Measurements from ENCODE around the gene UBE2O. TPM values are rescaled to one million over a fixed set of nuclear protein-coding genes. Genes with fewer than 3 reads are reported as not detected.

UBE2O gene
- total RNA-seq, 2 experiments from 2014 or later, result 43.4 to 79.6 TPM

- TF ChIP-seq CTCF (conservative IDR thresholded peaks at IDR 0.05; ENCODE audit: low read length) (no peak), EZH2phosphoT487 (IDR thresholded peaks at IDR 0.05; ENCODE audit: borderline replicate concordance, low read depth, low read length) (no peak)
- intact Hi-C loops (cut with micrococcal nuclease; ENCODE audit: unreplicated experiment), result loop anchor here (1.0 kb wide), 1 partner anchor 283 kb away; the partner anchor contains the start of gene SRP68
- no peaks in the 10 kb centered on the region for H3K9me3 ChIP-seq (ENCODE audit: low read length)
- no peaks in the 10 kb centered on the region for H3K9me2 ChIP-seq (ENCODE audit: insufficient read depth, low read length)
- H3K79me2 ChIP-seq (ENCODE audit: insufficient read depth, low read depth, low read length), result peaks cover 27% of the 10 kb centered on the region
- BruUV-seq (replicated peaks), result no TSS peak
- H3K36me3 ChIP-seq (ENCODE audit: insufficient read depth, low read length), result peaks cover 8% of the 10 kb centered on the region; the same call in 1 of the 2 replicates
- H3K4me3 ChIP-seq (ENCODE audit: low read depth, low read length, poor library complexity, severe bottlenecking), result peak overlapping the region; percentile 91
- peak; percentile 50 for DNase-seq (ENCODE audit: low spot score)
- peak overlapping the region; percentile 99 for H3K4me2 ChIP-seq (ENCODE audit: low read length)
- peak overlapping the region; percentile 78 for H3K27ac ChIP-seq (ENCODE audit: low read depth, low read length, poor library complexity, severe bottlenecking)
- H3K4me1 ChIP-seq (ENCODE audit: insufficient read depth, low read length, poor library complexity, severe bottlenecking), result peaks cover 43% of the 10 kb centered on the region
- peak overlapping the region; percentile 96 for H2AFZ ChIP-seq (ENCODE audit: low read length)
- CTCF ChIA-PET (ENCODE audit: unreplicated experiment), result interaction anchor here (0.7 kb wide), 1 partner anchor 15 kb away, joined by 3 read pairs; no protein-coding TSS in a partner anchor
- POLR2A ChIA-PET, result interaction anchor here (0.6 to 1.7 kb wide), 11 partner anchors 9 to 839 kb away, joined by 3 to 8 read pairs (median 4); no protein-coding TSS in a partner anchor
- H4K20me1 ChIP-seq (ENCODE audit: insufficient read depth, low read length), result no peaks in the 10 kb centered on the region
These were observed 98.1 kb downstream of the UBE2O start for GRCh38 chr17:76354747-76355310.

GRCh38 chr17:76354317-76354729 lies 98.6 kb downstream of the UBE2O start:
- Histone ChIP-seq H4K20me1 (ENCODE audit: insufficient read depth, low read length) (no peaks in the 10 kb centered on the region), H2AFZ (ENCODE audit: low read length) (peak overlapping the region; percentile 96), H3K36me3 (ENCODE audit: insufficient read depth, low read length) (peaks cover 8% of the 10 kb centered on the region; the same call in 1 of the 2 replicates), H3K9me3 (ENCODE audit: low read length) (no peaks in the 10 kb centered on the region), H3K9me2 (ENCODE audit: insufficient read depth, low read length) (no peaks in the 10 kb centered on the region), H3K4me1 (ENCODE audit: insufficient read depth, low read length, poor library complexity, severe bottlenecking) (peaks cover 43% of the 10 kb centered on the region), H3K79me2 (ENCODE audit: insufficient read depth, low read depth, low read length) (peaks cover 27% of the 10 kb centered on the region), H3K4me3 (ENCODE audit: low read depth, low read length, poor library complexity, severe bottlenecking) (peak overlapping the region; percentile 91), H3K4me2 (ENCODE audit: low read length) (peak overlapping the region; percentile 99), H3K27ac (ENCODE audit: low read depth, low read length, poor library complexity, severe bottlenecking) (peak overlapping the region; percentile 78)
- BruUV-seq (replicated peaks), result TSS peak; percentile 99
- intact Hi-C loops (cut with micrococcal nuclease; ENCODE audit: unreplicated experiment), result loop anchor here (1.0 kb wide), 1 partner anchor 282 kb away; the partner anchor contains the start of gene SRP68
- ChIA-PET POLR2A (interaction anchor here (0.6 to 2.7 kb wide), 17 partner anchors 8 to 309 kb away, joined by 3 to 9 read pairs (median 4); no protein-coding TSS in a partner anchor), CTCF (ENCODE audit: unreplicated experiment) (interaction anchor here (0.6 to 1.5 kb wide), 4 partner anchors 13 to 307 kb away, joined by 3 to 5 read pairs (median 3); no protein-coding TSS in a partner anchor)
- no peak for TF ChIP-seq EZH2phosphoT487 (IDR thresholded peaks at IDR 0.05; ENCODE audit: borderline replicate concordance, low read depth, low read length)
- TF ChIP-seq CTCF (conservative IDR thresholded peaks at IDR 0.05; ENCODE audit: low read length), result peak; percentile 31; the same call in 1 of the 2 replicates
- DNase-seq (ENCODE audit: low spot score), result no peak
